ENCODE data around the gene MB. TPM values are rescaled to one million over a fixed set of nuclear protein-coding genes. Genes with fewer than 3 reads are reported as not detected.

The MB gene
- polyA plus RNA-seq, 1 donor (not counting 4 experiments of a cell fraction or from before 2014, with no cell fraction given) = not detected

GRCh38 chr22:35651085-35651484, 34.0 kb upstream of the MB start:
- FAIRE-seq = no peak

DNA sequence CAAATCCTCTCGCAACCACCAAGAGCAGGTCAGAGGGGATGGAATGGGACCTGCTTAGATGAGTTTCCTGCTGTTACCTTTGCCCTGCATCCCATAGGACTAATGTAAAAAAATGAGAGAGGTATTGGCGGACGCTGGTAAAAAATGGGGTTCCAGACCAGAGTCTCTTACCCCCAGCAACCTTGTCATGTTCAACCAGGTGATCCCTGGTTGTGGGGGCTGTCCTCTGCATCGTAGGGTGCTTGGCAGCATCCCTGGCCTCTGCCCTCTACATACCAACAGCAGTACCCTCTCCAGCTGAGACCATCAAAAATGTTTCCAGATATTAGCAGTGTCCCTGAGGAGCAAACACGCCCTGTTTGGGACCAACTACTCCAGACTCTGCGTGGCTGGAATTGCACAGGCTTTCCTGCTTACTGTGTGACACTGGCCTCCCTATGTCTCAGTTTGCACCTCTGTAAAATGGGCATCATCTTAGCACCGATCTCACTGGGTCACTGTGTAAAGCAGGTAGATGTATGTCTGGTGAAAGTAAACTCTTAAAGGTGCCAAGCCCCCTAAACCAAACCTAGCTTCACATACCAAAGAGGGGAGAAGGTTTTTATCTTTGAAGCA, 32.6 kb upstream of the MB start:
- H4K20me1 ChIP-seq (ENCODE audit: control insufficient read depth, extremely low read depth, insufficient read depth, low read length) = no peaks in the 10 kb centered on the region
- H3K4me1 ChIP-seq (ENCODE audit: control insufficient read depth, extremely low read depth, insufficient read depth, low read length) = peaks cover 12% of the 10 kb centered on the region
- H2AFZ ChIP-seq (ENCODE audit: control insufficient read depth, low read length) = no peak overlapping the region
- H3K9me3 ChIP-seq (ENCODE audit: control insufficient read depth, low read depth, low read length) = peaks cover 3% of the 10 kb centered on the region
- H3K9ac ChIP-seq (ENCODE audit: control insufficient read depth, extremely low read depth, insufficient read depth, low read length) = no peak overlapping the region
- dilution Hi-C loops (cut with MboI; ENCODE audit: extremely low pct_ligation_motif_present, low sequenced_read_pairs) = no loop called here
- H3K36me3 ChIP-seq (ENCODE audit: control insufficient read depth in 2 of 2, extremely low read depth in 1 of 2, insufficient read depth in 2 of 2, low read length in 2 of 2) = no peaks in the 10 kb centered on the region
- H3K4me2 ChIP-seq (ENCODE audit: control insufficient read depth, extremely low read depth, insufficient read depth, low read depth, low read length) = peak overlapping the region; percentile 86
- H3K27ac ChIP-seq (ENCODE audit: control insufficient read depth, insufficient read depth, low read length) = no peak overlapping the region
- H3K9me1 ChIP-seq (ENCODE audit: control insufficient read depth, extremely low read depth, insufficient read depth, low read length) = no peaks in the 10 kb centered on the region
- no peak overlapping the region for H3K4me3 ChIP-seq (ENCODE audit: control insufficient read depth in 2 of 3, extremely low read depth in 1 of 3, insufficient read depth in 2 of 3, low read depth in 1 of 3, low read length in 3 of 3)
- TF ChIP-seq, protein P1, sequence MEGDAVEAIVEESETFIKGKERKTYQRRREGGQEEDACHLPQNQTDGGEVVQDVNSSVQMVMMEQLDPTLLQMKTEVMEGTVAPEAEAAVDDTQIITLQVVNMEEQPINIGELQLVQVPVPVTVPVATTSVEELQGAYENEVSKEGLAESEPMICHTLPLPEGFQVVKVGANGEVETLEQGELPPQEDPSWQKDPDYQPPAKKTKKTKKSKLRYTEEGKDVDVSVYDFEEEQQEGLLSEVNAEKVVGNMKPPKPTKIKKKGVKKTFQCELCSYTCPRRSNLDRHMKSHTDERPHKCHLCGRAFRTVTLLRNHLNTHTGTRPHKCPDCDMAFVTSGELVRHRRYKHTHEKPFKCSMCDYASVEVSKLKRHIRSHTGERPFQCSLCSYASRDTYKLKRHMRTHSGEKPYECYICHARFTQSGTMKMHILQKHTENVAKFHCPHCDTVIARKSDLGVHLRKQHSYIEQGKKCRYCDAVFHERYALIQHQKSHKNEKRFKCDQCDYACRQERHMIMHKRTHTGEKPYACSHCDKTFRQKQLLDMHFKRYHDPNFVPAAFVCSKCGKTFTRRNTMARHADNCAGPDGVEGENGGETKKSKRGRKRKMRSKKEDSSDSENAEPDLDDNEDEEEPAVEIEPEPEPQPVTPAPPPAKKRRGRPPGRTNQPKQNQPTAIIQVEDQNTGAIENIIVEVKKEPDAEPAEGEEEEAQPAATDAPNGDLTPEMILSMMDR (optimal IDR thresholded peaks at IDR 0.05 in 1 of 3, IDR thresholded peaks at IDR 0.05 in 1 of 3, conservative IDR thresholded peaks at IDR 0.05 in 1 of 3; ENCODE audit: extremely low read depth in 1 of 3, insufficient read depth in 2 of 3, low read length in 3 of 3) = no peak
- TF ChIP-seq EZH2 (IDR thresholded peaks at IDR 0.05; ENCODE audit: low read length) = no peak
- no peaks in the 10 kb centered on the region for H3K27me3 ChIP-seq (ENCODE audit: control insufficient read depth, extremely low read depth, insufficient read depth, low read length)
- DNase-seq (ENCODE audit: low read depth, low spot score) (no peak), FAIRE-seq (no peak)
- H3K79me2 ChIP-seq (ENCODE audit: control insufficient read depth, insufficient read depth, low read length) = peaks cover 7% of the 10 kb centered on the region

More at GRCh38 chr22:35651085-35651484, 34.0 kb upstream of the MB start:
- Histone ChIP-seq H3K36me3 (ENCODE audit: control insufficient read depth in 2 of 2, extremely low read depth in 1 of 2, insufficient read depth in 2 of 2, low read length in 2 of 2) (no peaks in the 10 kb centered on the region), H3K27ac (ENCODE audit: control insufficient read depth, insufficient read depth, low read length) (no peak overlapping the region), H3K27me3 (ENCODE audit: control insufficient read depth, extremely low read depth, insufficient read depth, low read length) (no peaks in the 10 kb centered on the region), H4K20me1 (ENCODE audit: control insufficient read depth, extremely low read depth, insufficient read depth, low read length) (no peaks in the 10 kb centered on the region), H3K9ac (ENCODE audit: control insufficient read depth, extremely low read depth, insufficient read depth, low read length) (no peak overlapping the region), H3K4me3 (ENCODE audit: control insufficient read depth in 2 of 3, extremely low read depth in 1 of 3, insufficient read depth in 2 of 3, low read depth in 1 of 3, low read length in 3 of 3) (no peak overlapping the region), H3K79me2 (ENCODE audit: control insufficient read depth, insufficient read depth, low read length) (peaks cover 7% of the 10 kb centered on the region), H3K9me3 (ENCODE audit: control insufficient read depth, low read depth, low read length) (peaks cover 3% of the 10 kb centered on the region), H2AFZ (ENCODE audit: control insufficient read depth, low read length) (no peak overlapping the region), H3K4me2 (ENCODE audit: control insufficient read depth, extremely low read depth, insufficient read depth, low read depth, low read length) (no peak overlapping the region), H3K9me1 (ENCODE audit: control insufficient read depth, extremely low read depth, insufficient read depth, low read length) (no peaks in the 10 kb centered on the region), H3K4me1 (ENCODE audit: control insufficient read depth, extremely low read depth, insufficient read depth, low read length) (peaks cover 12% of the 10 kb centered on the region)
- no peak for DNase-seq (ENCODE audit: low read depth, low spot score)
- dilution Hi-C loops (cut with MboI; ENCODE audit: extremely low pct_ligation_motif_present, low sequenced_read_pairs) = no loop called here
- no peak for TF ChIP-seq EZH2 (IDR thresholded peaks at IDR 0.05; ENCODE audit: low read length)
- TF ChIP-seq, protein P1 (optimal IDR thresholded peaks at IDR 0.05 in 1 of 3, IDR thresholded peaks at IDR 0.05 in 1 of 3, conservative IDR thresholded peaks at IDR 0.05 in 1 of 3; ENCODE audit: extremely low read depth in 1 of 3, insufficient read depth in 2 of 3, low read length in 3 of 3) = no peak

Measured in keratinocyte (primary cell).